GM12878 (cell line): Measurements from ENCODE around the gene PYGO2. TPM values are rescaled to one million over a fixed set of nuclear protein-coding genes. Genes with fewer than 3 reads are reported as not detected.

Experiments used
- BCL3 ChIP-seq: IDR thresholded peaks from 2 replicates; pipeline ENCODE4 v1.6.1; 2011; ENCODE audit warnings: borderline replicate concordance, low read depth, mild to moderate bottlenecking, moderate library complexity, low read length; ENCODE audit not compliant: insufficient read depth, poor library complexity, severe bottlenecking
- BHLHE40 ChIP-seq, 2 experiments: fragments of 450-650 bp in 1 of 2; IDR thresholded peaks; 2 replicates each; pipeline ENCODE4 v1.6.1; 2011 to 2017; ENCODE audit warnings: low read depth in 2 of 2, borderline replicate concordance in 1 of 2, improper control_type of control experiment in 1 of 2, low read length in 1 of 2, mild to moderate bottlenecking in 1 of 2
- KAT2A ChIP-seq: conservative IDR thresholded peaks from 2 replicates; pipeline ENCODE4 v1.6.1; 2011; ENCODE audit warnings: low read depth, low read length; ENCODE audit not compliant: control insufficient read depth
- SIX5 ChIP-seq: IDR thresholded peaks from 2 replicates; pipeline ENCODE4 v1.6.1; 2011; ENCODE audit warnings: mild to moderate bottlenecking, low read depth, low read length, moderate library complexity; ENCODE audit not compliant: severe bottlenecking
- USF1 ChIP-seq: IDR thresholded peaks from 2 replicates; pipeline ENCODE4 v1.6.1; 2011; ENCODE audit warnings: borderline replicate concordance, low read depth, mild to moderate bottlenecking, moderate library complexity, mixed read lengths, low read length; ENCODE audit not compliant: insufficient read depth; ENCODE audit errors: extremely low read length
- polyA plus RNA-seq, 11 experiments: library from polyadenylated mRNA; depleted of rRNA in 4 of 11; unstranded in 6 of 11; stranded (reverse) in 5 of 11; fragments of >200 nt; fragmentation: Nextera tagmentation in 4 of 11; fragmentation: Illumina TruSeq in 1 of 11; extraction: Ambion mirVana in 4 of 11; extraction: Trizol in 1 of 11; gene quantifications; 1 replicate in 1 of 11; 2 replicates in 10 of 11; pipeline versions ENCODE4 v1.2.1 to v1.2.3, GENCODE V29; 2011 to 2016; ENCODE audit warnings: inconsistent platforms in 2 of 11, missing spikeins in 2 of 11, low read depth in 1 of 11
- total RNA-seq, 4 experiments: library from RNA; depleted of rRNA in 3 of 4; stranded (reverse); fragments of >200 nt in 3 of 4; fragmentation: Illumina TruSeq in 1 of 4; extraction: Trizol in 1 of 4; gene quantifications; 2 replicates each; pipeline versions ENCODE4 v1.2.1 to v1.2.3, GENCODE V29; 2013 to 2021
- TF ChIP-seq, protein P1 (sequence below): IDR thresholded peaks from 2 replicates; pipeline ENCODE4 v1.6.1; 2012; ENCODE audit warnings: low read depth, low read length, improper control_type of control experiment

The PYGO2 gene
- total and polyA plus RNA-seq, 10 of the 15 experiments (the other 5 are each of a cell fraction or from before 2014, with no cell fraction given) = 8.1 to 33.8 (median 23.5) TPM

DNA sequence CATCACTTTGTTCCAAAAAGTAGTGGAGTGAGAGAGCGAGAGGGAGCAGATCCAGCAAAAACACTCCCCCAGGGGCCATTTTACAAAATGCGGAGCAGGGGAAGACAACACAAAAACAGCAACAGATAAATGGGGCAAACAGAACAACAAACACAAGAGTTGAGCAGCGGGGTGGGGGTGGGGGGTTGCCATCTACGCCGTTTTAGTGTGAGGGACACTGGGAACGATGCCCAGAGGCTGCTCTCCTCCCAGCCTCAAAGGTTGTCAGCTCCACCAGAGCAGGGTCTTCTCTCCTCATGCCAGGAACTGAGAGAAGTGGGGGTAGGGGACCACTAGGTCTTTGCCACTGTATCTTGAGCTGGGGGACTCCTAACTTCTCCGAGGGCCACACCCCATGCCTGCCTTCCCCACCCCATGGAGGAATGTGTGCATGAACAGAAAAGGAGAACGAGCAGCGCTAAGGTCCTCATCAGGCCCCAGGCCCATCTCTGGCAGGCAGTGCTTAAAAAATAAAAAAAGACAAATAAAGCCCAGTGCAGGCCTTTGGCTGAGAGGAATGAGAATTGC lies 4.4 kb downstream of the PYGO2 start (continued):
- no peak for TF ChIP-seq BCL3
- TF ChIP-seq SIX5 = no peak
- no peak for TF ChIP-seq BHLHE40 (IDR thresholded peaks at IDR 0.05; ENCODE audit: borderline replicate concordance in 1 of 2, low read depth in 2 of 2, low read length in 1 of 2)
- TF ChIP-seq USF1 = no peak
- no peak for TF ChIP-seq KAT2A
- TF ChIP-seq, protein P1, sequence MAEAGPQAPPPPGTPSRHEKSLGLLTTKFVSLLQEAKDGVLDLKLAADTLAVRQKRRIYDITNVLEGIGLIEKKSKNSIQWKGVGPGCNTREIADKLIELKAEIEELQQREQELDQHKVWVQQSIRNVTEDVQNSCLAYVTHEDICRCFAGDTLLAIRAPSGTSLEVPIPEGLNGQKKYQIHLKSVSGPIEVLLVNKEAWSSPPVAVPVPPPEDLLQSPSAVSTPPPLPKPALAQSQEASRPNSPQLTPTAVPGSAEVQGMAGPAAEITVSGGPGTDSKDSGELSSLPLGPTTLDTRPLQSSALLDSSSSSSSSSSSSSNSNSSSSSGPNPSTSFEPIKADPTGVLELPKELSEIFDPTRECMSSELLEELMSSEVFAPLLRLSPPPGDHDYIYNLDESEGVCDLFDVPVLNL = no peak
